ENCODE data around the gene FHIT.

- no peak for TF ChIP-seq EZH2 (IDR thresholded peaks at IDR 0.05; ENCODE audit: low read length, unreplicated experiment)
- TF ChIP-seq, protein P1, sequence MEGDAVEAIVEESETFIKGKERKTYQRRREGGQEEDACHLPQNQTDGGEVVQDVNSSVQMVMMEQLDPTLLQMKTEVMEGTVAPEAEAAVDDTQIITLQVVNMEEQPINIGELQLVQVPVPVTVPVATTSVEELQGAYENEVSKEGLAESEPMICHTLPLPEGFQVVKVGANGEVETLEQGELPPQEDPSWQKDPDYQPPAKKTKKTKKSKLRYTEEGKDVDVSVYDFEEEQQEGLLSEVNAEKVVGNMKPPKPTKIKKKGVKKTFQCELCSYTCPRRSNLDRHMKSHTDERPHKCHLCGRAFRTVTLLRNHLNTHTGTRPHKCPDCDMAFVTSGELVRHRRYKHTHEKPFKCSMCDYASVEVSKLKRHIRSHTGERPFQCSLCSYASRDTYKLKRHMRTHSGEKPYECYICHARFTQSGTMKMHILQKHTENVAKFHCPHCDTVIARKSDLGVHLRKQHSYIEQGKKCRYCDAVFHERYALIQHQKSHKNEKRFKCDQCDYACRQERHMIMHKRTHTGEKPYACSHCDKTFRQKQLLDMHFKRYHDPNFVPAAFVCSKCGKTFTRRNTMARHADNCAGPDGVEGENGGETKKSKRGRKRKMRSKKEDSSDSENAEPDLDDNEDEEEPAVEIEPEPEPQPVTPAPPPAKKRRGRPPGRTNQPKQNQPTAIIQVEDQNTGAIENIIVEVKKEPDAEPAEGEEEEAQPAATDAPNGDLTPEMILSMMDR (conservative IDR thresholded peaks at IDR 0.05; ENCODE audit: low read depth, low read length) = no peak
These were observed 452.8 kb downstream of the FHIT start for GRCh38 chr3:60798456-60798855.

Measured in PC-3 (cell line).